HepG2 (cell line): ENCODE results near the gene NAA15. TPM values are rescaled to one million over a fixed set of nuclear protein-coding genes. Genes with fewer than 3 reads are reported as not detected.

Experiments used
- GLI4 ChIP-seq: sonication (generic); formaldehyde crosslinking; IDR thresholded peaks from 2 replicates; pipeline ENCODE4 v1.5.1; 2020; ENCODE audit warnings: missing genetic modification reagents, mild to moderate bottlenecking, moderate library complexity, borderline replicate concordance
- KLF16 ChIP-seq, 2 experiments: sonication (generic) in 1 of 2; formaldehyde crosslinking in 1 of 2; IDR thresholded peaks; 2 replicates each; pipeline versions ENCODE4 v1.6.1 to v1.8.0; 2016 to 2023; ENCODE audit warnings: missing genetic modification reagents in 2 of 2, missing compliant biosample characterization in 1 of 2
- NR2F1 ChIP-seq, 2 experiments: fragments of 450-650 bp in 1 of 2; formaldehyde crosslinking in 1 of 2; IDR thresholded peaks; 2 replicates each; pipeline versions ENCODE4 v1.5.0 to v1.6.1; 2016 to 2020; ENCODE audit warnings: mild to moderate bottlenecking in 1 of 2, missing compliant biosample characterization in 1 of 2, missing genetic modification reagents in 1 of 2, moderate library complexity in 1 of 2
- RXRB ChIP-seq: IDR thresholded peaks from 2 replicates; pipeline ENCODE4 v1.6.1; 2016; ENCODE audit warnings: borderline replicate concordance, missing genetic modification reagents, missing compliant biosample characterization
- SCMH1 ChIP-seq: sonication (generic); formaldehyde crosslinking; IDR thresholded peaks from 2 replicates; pipeline ENCODE4 v1.9.0; 2021; ENCODE audit warnings: missing genetic modification reagents, mild to moderate bottlenecking, borderline replicate concordance
- ZNF577 ChIP-seq: sonication (generic); formaldehyde crosslinking; IDR thresholded peaks from 2 replicates; pipeline ENCODE4 v1.4.0; 2020; ENCODE audit warnings: mild to moderate bottlenecking, low read depth, missing genetic modification reagents, borderline replicate concordance
- ZNF644 ChIP-seq: IDR thresholded peaks from 2 replicates; pipeline ENCODE4 v1.6.1; 2016; ENCODE audit warnings: low read depth
- ZNF841 ChIP-seq: sonication (generic); formaldehyde crosslinking; IDR thresholded peaks from 2 replicates; pipeline ENCODE4 v1.8.1; 2023; ENCODE audit warnings: missing genetic modification reagents, borderline replicate concordance
- ZSCAN12 ChIP-seq: sonication (generic); formaldehyde crosslinking; IDR thresholded peaks from 2 replicates; pipeline ENCODE4 v1.9.0; 2021; ENCODE audit warnings: mild to moderate bottlenecking, missing genetic modification reagents
- polyA plus RNA-seq, 8 experiments: library from polyadenylated mRNA; depleted of rRNA in 3 of 8; stranded (reverse) in 7 of 8; unstranded in 1 of 8; fragments of >200 nt; fragmentation: Illumina TruSeq in 4 of 8; extraction: Trizol in 4 of 8; gene quantifications; 2 replicates each; pipeline versions ENCODE4 v1.2.1 to v1.2.3, GENCODE V29; 2011 to 2016; ENCODE audit warnings: low read depth in 4 of 8, missing spikeins in 1 of 8, mixed read lengths in 1 of 8; ENCODE audit not compliant: insufficient read depth in 1 of 8
- total RNA-seq, 5 experiments: library from RNA; depleted of rRNA; stranded (reverse); fragments of >200 nt; fragmentation: Illumina TruSeq; extraction: Trizol; gene quantifications; 2 replicates each; pipeline ENCODE4 v1.2.3, GENCODE V29; 2016; ENCODE audit warnings: low read depth in 1 of 5
- TF ChIP-seq, protein P1 (sequence below): sonication (generic); formaldehyde crosslinking; IDR thresholded peaks from 2 replicates; pipeline ENCODE4 v1.5.0; 2020; ENCODE audit warnings: mild to moderate bottlenecking, missing genetic modification reagents, borderline replicate concordance
- TF ChIP-seq, protein P2 (sequence below): sonication (generic); formaldehyde crosslinking; IDR thresholded peaks from 2 replicates; pipeline ENCODE4 v1.9.0; 2021; ENCODE audit warnings: mild to moderate bottlenecking, missing genetic modification reagents

Gene NAA15
- total and polyA plus RNA-seq, 2 of the 13 experiments (the other 11 are each of a cell fraction or from before 2014, with no cell fraction given): 6.2 to 50.2 TPM

DNA sequence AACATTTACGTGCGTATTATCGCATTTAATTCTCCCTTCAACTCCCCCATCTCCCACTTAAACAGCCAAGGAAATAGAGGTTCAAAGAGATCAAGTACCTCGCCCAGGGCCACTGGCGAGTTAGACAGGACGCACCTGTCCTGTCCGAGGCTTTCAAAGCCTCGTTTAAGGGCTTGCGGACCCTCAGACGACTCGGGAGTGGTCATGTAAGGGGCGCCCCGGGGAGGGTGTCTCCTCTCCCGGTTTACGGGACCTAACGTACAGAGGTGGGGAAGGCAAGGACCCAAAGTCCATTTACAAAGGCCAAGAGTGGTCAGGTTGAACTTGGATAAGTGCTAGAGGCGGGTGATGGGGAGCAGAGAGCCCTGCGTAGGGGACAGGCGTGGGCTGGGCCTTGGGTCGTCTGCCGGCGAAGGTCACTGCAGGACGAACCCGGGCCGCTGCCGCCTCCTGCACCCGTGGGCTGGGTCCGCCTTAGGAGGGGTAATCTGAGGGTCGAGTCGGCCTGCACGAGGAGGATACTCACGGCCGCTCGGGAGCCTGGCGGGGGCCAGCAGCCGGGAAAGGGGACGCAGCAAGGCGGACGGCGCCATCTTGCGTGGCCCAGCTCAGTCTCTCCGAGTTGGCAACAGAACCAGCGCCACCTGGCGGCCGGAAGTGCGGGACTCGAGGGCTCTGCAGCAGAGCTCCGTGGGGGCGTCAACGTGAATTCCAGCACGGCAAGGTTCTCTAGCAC is 5.9 kb upstream of the NAA15 start (continued):
- peak; percentile 24; the same call in 1 of the 2 replicates for TF ChIP-seq ZNF644 (CRISPR knock-in tag)
- TF ChIP-seq, protein P1, sequence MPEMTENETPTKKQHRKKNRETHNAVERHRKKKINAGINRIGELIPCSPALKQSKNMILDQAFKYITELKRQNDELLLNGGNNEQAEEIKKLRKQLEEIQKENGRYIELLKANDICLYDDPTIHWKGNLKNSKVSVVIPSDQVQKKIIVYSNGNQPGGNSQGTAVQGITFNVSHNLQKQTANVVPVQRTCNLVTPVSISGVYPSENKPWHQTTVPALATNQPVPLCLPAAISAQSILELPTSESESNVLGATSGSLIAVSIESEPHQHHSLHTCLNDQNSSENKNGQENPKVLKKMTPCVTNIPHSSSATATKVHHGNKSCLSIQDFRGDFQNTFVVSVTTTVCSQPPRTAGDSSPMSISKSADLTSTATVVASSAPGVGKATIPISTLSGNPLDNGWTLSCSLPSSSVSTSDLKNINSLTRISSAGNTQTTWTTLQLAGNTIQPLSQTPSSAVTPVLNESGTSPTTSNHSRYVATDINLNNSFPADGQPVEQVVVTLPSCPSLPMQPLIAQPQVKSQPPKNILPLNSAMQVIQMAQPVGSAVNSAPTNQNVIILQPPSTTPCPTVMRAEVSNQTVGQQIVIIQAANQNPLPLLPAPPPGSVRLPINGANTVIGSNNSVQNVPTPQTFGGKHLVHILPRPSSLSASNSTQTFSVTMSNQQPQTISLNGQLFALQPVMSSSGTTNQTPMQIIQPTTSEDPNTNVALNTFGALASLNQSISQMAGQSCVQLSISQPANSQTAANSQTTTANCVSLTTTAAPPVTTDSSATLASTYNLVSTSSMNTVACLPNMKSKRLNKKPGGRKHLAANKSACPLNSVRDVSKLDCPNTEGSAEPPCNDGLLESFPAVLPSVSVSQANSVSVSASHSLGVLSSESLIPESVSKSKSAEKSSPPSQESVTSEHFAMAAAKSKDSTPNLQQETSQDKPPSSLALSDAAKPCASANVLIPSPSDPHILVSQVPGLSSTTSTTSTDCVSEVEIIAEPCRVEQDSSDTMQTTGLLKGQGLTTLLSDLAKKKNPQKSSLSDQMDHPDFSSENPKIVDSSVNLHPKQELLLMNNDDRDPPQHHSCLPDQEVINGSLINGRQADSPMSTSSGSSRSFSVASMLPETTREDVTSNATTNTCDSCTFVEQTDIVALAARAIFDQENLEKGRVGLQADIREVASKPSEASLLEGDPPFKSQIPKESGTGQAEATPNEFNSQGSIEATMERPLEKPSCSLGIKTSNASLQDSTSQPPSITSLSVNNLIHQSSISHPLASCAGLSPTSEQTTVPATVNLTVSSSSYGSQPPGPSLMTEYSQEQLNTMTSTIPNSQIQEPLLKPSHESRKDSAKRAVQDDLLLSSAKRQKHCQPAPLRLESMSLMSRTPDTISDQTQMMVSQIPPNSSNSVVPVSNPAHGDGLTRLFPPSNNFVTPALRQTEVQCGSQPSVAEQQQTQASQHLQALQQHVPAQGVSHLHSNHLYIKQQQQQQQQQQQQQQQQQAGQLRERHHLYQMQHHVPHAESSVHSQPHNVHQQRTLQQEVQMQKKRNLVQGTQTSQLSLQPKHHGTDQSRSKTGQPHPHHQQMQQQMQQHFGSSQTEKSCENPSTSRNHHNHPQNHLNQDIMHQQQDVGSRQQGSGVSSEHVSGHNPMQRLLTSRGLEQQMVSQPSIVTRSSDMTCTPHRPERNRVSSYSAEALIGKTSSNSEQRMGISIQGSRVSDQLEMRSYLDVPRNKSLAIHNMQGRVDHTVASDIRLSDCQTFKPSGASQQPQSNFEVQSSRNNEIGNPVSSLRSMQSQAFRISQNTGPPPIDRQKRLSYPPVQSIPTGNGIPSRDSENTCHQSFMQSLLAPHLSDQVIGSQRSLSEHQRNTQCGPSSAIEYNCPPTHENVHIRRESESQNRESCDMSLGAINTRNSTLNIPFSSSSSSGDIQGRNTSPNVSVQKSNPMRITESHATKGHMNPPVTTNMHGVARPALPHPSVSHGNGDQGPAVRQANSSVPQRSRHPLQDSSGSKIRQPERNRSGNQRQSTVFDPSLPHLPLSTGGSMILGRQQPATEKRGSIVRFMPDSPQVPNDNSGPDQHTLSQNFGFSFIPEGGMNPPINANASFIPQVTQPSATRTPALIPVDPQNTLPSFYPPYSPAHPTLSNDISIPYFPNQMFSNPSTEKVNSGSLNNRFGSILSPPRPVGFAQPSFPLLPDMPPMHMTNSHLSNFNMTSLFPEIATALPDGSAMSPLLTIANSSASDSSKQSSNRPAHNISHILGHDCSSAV (CRISPR knock-in tag): no peak
- TF ChIP-seq ZNF577 (CRISPR knock-in tag): no peak
- TF ChIP-seq GLI4 (CRISPR knock-in tag): 0 out of 2 replicates have a peak, but pooled peaks have one; percentile 66
- peak in 1 of 2 experiments; percentile 69; a peak in 1 of 4 replicates for TF ChIP-seq KLF16 (CRISPR knock-in tag; IDR thresholded peaks at IDR 0.05)
- TF ChIP-seq ZSCAN12 (CRISPR knock-in tag): no peak
- TF ChIP-seq ZNF841: no peak
- TF ChIP-seq RXRB (CRISPR knock-in tag): peak; percentile 72
- TF ChIP-seq SCMH1 (CRISPR knock-in tag): no peak
- TF ChIP-seq, protein P2, sequence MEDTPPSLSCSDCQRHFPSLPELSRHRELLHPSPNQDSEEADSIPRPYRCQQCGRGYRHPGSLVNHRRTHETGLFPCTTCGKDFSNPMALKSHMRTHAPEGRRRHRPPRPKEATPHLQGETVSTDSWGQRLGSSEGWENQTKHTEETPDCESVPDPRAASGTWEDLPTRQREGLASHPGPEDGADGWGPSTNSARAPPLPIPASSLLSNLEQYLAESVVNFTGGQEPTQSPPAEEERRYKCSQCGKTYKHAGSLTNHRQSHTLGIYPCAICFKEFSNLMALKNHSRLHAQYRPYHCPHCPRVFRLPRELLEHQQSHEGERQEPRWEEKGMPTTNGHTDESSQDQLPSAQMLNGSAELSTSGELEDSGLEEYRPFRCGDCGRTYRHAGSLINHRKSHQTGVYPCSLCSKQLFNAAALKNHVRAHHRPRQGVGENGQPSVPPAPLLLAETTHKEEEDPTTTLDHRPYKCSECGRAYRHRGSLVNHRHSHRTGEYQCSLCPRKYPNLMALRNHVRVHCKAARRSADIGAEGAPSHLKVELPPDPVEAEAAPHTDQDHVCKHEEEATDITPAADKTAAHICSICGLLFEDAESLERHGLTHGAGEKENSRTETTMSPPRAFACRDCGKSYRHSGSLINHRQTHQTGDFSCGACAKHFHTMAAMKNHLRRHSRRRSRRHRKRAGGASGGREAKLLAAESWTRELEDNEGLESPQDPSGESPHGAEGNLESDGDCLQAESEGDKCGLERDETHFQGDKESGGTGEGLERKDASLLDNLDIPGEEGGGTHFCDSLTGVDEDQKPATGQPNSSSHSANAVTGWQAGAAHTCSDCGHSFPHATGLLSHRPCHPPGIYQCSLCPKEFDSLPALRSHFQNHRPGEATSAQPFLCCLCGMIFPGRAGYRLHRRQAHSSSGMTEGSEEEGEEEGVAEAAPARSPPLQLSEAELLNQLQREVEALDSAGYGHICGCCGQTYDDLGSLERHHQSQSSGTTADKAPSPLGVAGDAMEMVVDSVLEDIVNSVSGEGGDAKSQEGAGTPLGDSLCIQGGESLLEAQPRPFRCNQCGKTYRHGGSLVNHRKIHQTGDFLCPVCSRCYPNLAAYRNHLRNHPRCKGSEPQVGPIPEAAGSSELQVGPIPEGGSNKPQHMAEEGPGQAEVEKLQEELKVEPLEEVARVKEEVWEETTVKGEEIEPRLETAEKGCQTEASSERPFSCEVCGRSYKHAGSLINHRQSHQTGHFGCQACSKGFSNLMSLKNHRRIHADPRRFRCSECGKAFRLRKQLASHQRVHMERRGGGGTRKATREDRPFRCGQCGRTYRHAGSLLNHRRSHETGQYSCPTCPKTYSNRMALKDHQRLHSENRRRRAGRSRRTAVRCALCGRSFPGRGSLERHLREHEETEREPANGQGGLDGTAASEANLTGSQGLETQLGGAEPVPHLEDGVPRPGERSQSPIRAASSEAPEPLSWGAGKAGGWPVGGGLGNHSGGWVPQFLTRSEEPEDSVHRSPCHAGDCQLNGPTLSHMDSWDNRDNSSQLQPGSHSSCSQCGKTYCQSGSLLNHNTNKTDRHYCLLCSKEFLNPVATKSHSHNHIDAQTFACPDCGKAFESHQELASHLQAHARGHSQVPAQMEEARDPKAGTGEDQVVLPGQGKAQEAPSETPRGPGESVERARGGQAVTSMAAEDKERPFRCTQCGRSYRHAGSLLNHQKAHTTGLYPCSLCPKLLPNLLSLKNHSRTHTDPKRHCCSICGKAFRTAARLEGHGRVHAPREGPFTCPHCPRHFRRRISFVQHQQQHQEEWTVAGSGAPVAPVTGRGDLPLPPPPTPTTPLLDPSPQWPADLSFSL (CRISPR knock-in tag): no peak
- peak in 1 of 2 experiments; percentile 37; a peak in 1 of 4 replicates for TF ChIP-seq NR2F1 (CRISPR knock-in tag; IDR thresholded peaks at IDR 0.05)
